H1 (cell line): ENCODE measurements around the gene BSG. TPM values are rescaled to one million over a fixed set of nuclear protein-coding genes. Genes with fewer than 3 reads are reported as not detected.

Experiments used
- BACH1 ChIP-seq: IDR thresholded peaks from 2 replicates; pipeline ENCODE4 v1.6.1; 2012; ENCODE audit warnings: low read length, improper control_type of control experiment
- HDAC2 ChIP-seq, 2 experiments: fragments of 300-600 bp in 1 of 2; sonication (generic) in 1 of 2; IDR thresholded peaks; 2 replicates each; pipeline ENCODE4 v1.6.1; 2011 to 2012; ENCODE audit warnings: low read depth in 2 of 2, low read length in 2 of 2, mild to moderate bottlenecking in 2 of 2, moderate library complexity in 2 of 2, borderline replicate concordance in 1 of 2, inconsistent platforms in 1 of 2
- JUND ChIP-seq: IDR thresholded peaks from 2 replicates; pipeline ENCODE4 v1.6.1; 2011; ENCODE audit warnings: mild to moderate bottlenecking, improper control_type of control experiment, low read length
- SIX5 ChIP-seq: IDR thresholded peaks from 2 replicates; pipeline ENCODE4 v1.6.1; 2011; ENCODE audit warnings: mild to moderate bottlenecking, low read depth, low read length
- polyA plus RNA-seq, 7 experiments: library from polyadenylated mRNA; depleted of rRNA in 3 of 7; stranded (reverse) in 5 of 7; unstranded in 2 of 7; fragments of >200 nt in 5 of 7; fragments of 200-250 nt in 2 of 7; gene quantifications; 1 replicate in 5 of 7; 2 replicates in 1 of 7; 4 replicates in 1 of 7; pipeline versions ENCODE4 v1.2.1 to v1.2.3, GENCODE V29; 2011 to 2013; ENCODE audit warnings: missing spikeins in 2 of 7, mixed read lengths in 2 of 7
- total RNA-seq: library from RNA; stranded (reverse); fragmentation: NEBNext Ultra II Directional; extraction: Animal tissue kit (Norgen Biotek cat#: 25700); gene quantifications from 2 replicates; pipeline ENCODE4 v1.2.1, GENCODE V29; 2021

The BSG gene
- total and polyA plus RNA-seq, 2 of the 8 experiments (the other 6 are each of a cell fraction or from before 2014, with no cell fraction given), result 726 to 1,055 TPM

- TF ChIP-seq HDAC2 (IDR thresholded peaks at IDR 0.05; ENCODE audit: borderline replicate concordance in 1 of 2, low read depth in 2 of 2, low read length in 2 of 2) (no peak), JUND (no peak), SIX5 (no peak), BACH1 (no peak)
Observed at GRCh38 chr19:525029-525428, 47.4 kb upstream of the BSG start (continued).
